Adrenal gland (tissue), 12 donors: ENCODE measurements around the gene MPIG6B. TPM values are rescaled to one million over a fixed set of nuclear protein-coding genes. Genes with fewer than 3 reads are reported as not detected.

Source experiments
- DNase-seq, 7 donors: peaks; one replicate each; pipeline ENCODE4 v3.0.0-alpha.2; 2019 to 2020
- H3K27ac ChIP-seq, 5 donors: fragments of 200-600 bp; sonication (generic) in 4 of 5; 1 replicate in 3 of 5; 2 replicates in 2 of 5; pipeline versions ENCODE4 v1.5.1 to v1.8.0; 2016 to 2020; ENCODE audit warnings: mild to moderate bottlenecking in 1 of 5
- H3K27me3 ChIP-seq: fragments of 200-600 bp; 2 replicates; pipeline ENCODE4 v1.8.0; 2021
- H3K36me3 ChIP-seq, 2 donors: fragments of 200-600 bp; replicated peaks in 1 of 2; 1 replicate in 1 of 2; 2 replicates in 1 of 2; pipeline versions ENCODE4 v1.5.1 to v1.8.0; 2018 to 2022
- H3K4me1 ChIP-seq, 2 donors: fragments of 200-600 bp; replicated peaks in 1 of 2; 1 replicate in 1 of 2; 2 replicates in 1 of 2; pipeline versions ENCODE4 v1.5.1 to v1.8.0; 2018 to 2021
- H3K4me3 ChIP-seq, 4 donors: fragments of 200-600 bp; sonication (generic) in 3 of 4; one replicate each; pipeline ENCODE4 v1.5.1; 2016 to 2018
- H3K9me3 ChIP-seq, 3 donors: fragments of 200-600 bp; sonication (generic) in 1 of 3; replicated peaks in 1 of 3; 1 replicate in 2 of 3; 2 replicates in 1 of 3; pipeline versions ENCODE4 v1.5.1 to v1.8.0; 2016 to 2021
- CTCF ChIP-seq, 6 experiments: fragments of 450-650 bp in 4 of 6; fragments of 200-600 bp in 2 of 6; sonication (generic) in 1 of 6; IDR thresholded peaks; 1 replicate in 5 of 6; 2 replicates in 1 of 6; pipeline versions ENCODE4 v1.5.1 to v1.8.0; 2016 to 2021; ENCODE audit warnings: antibody characterized with exemption in 6 of 6, mild to moderate bottlenecking in 2 of 6, moderate library complexity in 1 of 6
- POLR2A ChIP-seq, 2 donors: fragments of 450-650 bp; IDR thresholded peaks; one replicate each; pipeline ENCODE4 v1.6.1; 2017; ENCODE audit warnings: antibody characterized with exemption in 2 of 2, mild to moderate bottlenecking in 2 of 2, moderate library complexity in 1 of 2
- WGBS, 4 donors: extraction: QIAGEN DNeasy Blood & Tissue Kit in 2 of 4; methylation state at CpG; one replicate each; pipeline versions ENCODE4 v1.1.5 to v1.1.7; 2013 to 2017; 5-methylcytosine and 5-hydroxymethylcytosine counted together
- intact Hi-C, 2 donors: fragments of 100-400 bp; cut with DNase I; formaldehyde crosslinking; loops; one replicate each; pipeline versions ENCODE4 v1.14.1 to v1.15.0; 2022 to 2023
- polyA plus RNA-seq, 3 donors: library from polyadenylated mRNA; stranded (reverse); fragments of 200-250 nt in 2 of 3; fragments of 350-450 nt in 1 of 3; fragmentation: Illumina TruSeq in 1 of 3; extraction: RNeasy Lipid Tissue Mini Kit (QIAGEN cat#74804) in 1 of 3; gene quantifications; one replicate each; pipeline ENCODE4 v1.2.3, GENCODE V29; 2013 to 2014
- total RNA-seq, 9 donors: library from RNA; depleted of rRNA in 4 of 9; stranded (reverse); fragments of >200 nt in 4 of 9; fragments of 120-200 nt in 1 of 9; fragmentation: NEBNext Ultra II Directional in 1 of 9; extraction: Animal tissue kit (Norgen Biotek cat#: 25700) in 1 of 9; gene quantifications; one replicate each; pipeline versions ENCODE4 v1.1.0 to v1.2.4, GENCODE V29; 2013 to 2023
- donor health status: healthy with polysubstance abuse.
- donor health status: Bipolar disorder and iron deficiency.
- donor health status: DM: yes; HTN: yes; CAD: no.
- donor health status: DM: no; HTN: no; CAD: no.
- donor health status: DM: no; HTN: no; CAD: no.
- donor health status: DM: yes; HTN: yes; CAD: no.

MPIG6B gene
- total and polyA plus RNA-seq, 12 donors = 0.07 to 0.65 (median 0.15) TPM; not detected in 8

GRCh38 chr6:31725502-31726350 lies 2.6 kb downstream of the MPIG6B start:
- peaks cover 0 to 4% of the 10 kb centered on the region in 2 donors for H3K36me3 ChIP-seq
- no peak for DNase-seq
- H3K27ac ChIP-seq = peak overlapping the region in 1 of 5 donors; percentile 17
- H3K4me1 ChIP-seq = peaks cover 6 to 27% of the 10 kb centered on the region in 2 donors
- WGBS, 4 donors = 86 to 87% (median 86%) methylated on average over 12 of the region's 12 CpGs
- H3K4me3 ChIP-seq = no peak overlapping the region
- TF ChIP-seq POLR2A (IDR thresholded peaks at IDR 0.05) (no peak), CTCF (IDR thresholded peaks at IDR 0.05) (no peak)
- no peaks in the 10 kb centered on the region for H3K9me3 ChIP-seq
- intact Hi-C loops = no loop called here
- no peaks in the 10 kb centered on the region for H3K27me3 ChIP-seq

- Histone ChIP-seq H3K4me1 (peaks cover 6 to 39% of the 10 kb centered on the region in 2 donors), H3K36me3 (peaks cover 0 to 19% of the 10 kb centered on the region in 2 donors), H3K27ac (peak overlapping the region in 4 of 5 donors; percentile 26 to 93 (median 66)), H3K27me3 (no peaks in the 10 kb centered on the region), H3K4me3 (no peak overlapping the region), H3K9me3 (no peaks in the 10 kb centered on the region)
- intact Hi-C loops = no loop called here
- WGBS, 4 donors = 72 to 84% (median 77%) methylated on average over 3 to 7 of the region's 7 CpGs
- DNase-seq = peak in 5 of 7 donors; percentile 37 to 69 (median 43)
- TF ChIP-seq CTCF (IDR thresholded peaks at IDR 0.05) = no peak
- no peak for TF ChIP-seq POLR2A (IDR thresholded peaks at IDR 0.05)
Observed at GRCh38 chr6:31727034-31727716, 4.0 kb downstream of the MPIG6B start.

GRCh38 chr6:31727717-31728671 lies 4.8 kb downstream of the MPIG6B start:
- peak in 1 of 7 donors; percentile 35 for DNase-seq
- no peaks in the 10 kb centered on the region for H3K9me3 ChIP-seq
- H3K4me3 ChIP-seq = peak overlapping the region in 1 of 4 donors; percentile 78
- peak overlapping the region in 3 of 5 donors; percentile 58 to 93 (median 86) for H3K27ac ChIP-seq
- H3K27me3 ChIP-seq = no peaks in the 10 kb centered on the region
- peaks cover 0 to 27% of the 10 kb centered on the region in 2 donors for H3K36me3 ChIP-seq
- peaks cover 6 to 47% of the 10 kb centered on the region in 2 donors for H3K4me1 ChIP-seq
- 75 to 83% (median 79%) methylated on average over 32 to 41 of the region's 41 CpGs for WGBS, 4 donors
- intact Hi-C loops = no loop called here
- TF ChIP-seq CTCF (IDR thresholded peaks at IDR 0.05) (no peak), POLR2A (IDR thresholded peaks at IDR 0.05) (no peak)
